Measurements from ENCODE around the gene UGP2. TPM values are rescaled to one million over a fixed set of nuclear protein-coding genes. Genes with fewer than 3 reads are reported as not detected.

UGP2 gene
- total RNA-seq, 1 donor from 2014 or later: 83.9 TPM

DNA sequence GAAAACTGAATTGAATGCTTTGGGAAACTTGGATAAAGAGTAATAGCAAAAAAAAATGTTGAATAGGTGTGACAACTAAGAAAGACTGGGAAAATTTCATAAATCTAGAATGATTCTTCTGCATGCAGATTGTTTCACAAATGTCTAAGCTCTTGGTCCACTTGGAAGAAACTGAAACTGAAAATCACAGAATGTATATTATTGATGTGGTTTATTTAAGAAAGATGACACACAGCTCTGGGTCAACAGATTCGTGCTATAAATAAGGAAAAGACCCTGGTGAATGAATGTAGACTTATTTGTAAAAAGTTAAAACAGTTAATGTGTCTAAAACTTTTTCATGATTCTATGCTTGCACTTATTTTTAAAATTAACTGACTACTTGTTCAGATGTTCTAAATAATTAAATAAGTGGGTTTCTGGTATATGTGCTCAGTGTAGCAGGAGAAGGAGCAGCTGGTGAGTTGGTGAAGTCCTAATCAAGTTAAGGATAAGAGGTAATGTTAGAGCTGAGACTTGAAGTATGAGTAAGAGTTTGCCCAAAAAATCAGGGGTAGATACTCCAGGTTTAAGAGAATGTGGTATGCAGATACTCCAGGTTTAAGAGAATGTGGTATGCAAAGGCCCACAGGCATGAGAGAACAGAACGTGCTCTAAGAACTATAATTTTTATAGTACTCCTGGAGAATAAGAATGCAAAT lies 24.5 kb downstream of the UGP2 start:
- DNase-seq: no peak

DNA sequence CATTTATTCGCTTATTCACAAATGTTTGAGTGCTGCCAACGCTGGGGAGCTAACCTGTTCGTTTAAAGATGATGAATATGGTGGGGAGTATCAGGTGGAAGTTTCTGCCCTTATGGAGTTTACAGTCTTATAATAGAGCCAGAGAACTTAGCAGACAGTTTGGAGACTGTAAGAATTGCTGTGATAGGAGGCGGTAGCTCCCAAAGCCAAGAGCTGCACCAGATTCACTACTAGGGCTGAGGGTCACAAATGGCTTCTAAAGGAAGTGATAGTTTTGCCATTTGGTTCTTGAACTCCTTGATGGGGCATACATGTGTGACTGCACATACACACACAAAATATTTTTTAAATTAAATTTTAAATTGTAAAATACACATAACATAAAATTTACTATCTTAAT lies 29.0 kb downstream of the UGP2 start:
- no peak for DNase-seq

DNA sequence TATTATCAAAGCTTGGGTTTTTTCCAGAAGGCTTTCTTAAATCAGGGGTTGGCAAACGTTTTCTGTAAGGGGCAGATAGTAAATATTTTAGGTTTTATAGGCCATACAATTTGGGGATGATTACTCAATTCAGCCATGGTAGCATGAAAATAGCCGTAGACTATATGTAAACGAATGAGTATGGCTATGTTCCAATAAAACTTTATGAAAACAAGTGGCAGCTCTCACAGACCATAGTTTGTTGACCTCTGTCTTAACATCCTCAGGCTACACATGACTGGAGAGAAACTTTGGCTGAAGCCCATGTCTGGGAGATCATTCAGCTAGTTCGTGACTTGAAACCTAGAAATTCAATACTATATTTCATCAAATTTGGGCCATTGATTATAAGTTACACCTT lies 30.2 kb downstream of the UGP2 start:
- no peak for DNase-seq

DNA sequence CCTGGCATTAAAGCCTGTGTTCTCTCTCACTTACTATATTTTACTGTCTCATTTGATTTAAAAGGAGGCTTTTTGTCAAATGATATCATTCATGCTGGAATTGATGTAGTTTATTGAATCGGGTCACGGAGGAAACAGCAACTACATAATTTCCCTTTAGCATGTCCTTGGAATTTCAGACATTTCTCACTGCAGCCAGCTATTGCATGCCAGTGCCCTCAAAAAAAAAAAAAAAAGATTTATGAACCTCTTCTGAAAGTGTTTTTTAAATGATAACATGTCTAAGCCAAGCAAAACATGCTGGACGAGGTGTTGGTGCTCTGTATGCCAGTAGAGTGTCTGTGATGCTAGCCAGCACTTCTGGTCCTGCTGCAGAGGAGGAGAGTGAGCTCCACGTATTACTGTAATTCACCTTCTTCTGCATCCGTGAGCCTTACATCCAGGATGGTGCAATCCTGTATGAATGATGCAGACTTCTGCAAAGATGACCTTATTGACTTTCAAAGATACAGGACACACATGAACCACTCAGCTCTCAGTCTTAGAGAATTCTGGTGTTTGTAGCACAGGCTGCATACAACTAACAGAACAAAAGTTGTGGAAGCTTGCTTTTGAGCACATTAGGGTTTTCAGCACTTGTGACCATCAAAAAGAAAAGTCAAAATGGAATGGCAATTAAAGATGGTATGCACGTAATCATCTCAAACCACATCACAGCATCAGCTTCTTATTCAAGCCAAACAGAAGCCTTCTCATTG lies 31.1 kb downstream of the UGP2 start:
- no peak for DNase-seq

DNA sequence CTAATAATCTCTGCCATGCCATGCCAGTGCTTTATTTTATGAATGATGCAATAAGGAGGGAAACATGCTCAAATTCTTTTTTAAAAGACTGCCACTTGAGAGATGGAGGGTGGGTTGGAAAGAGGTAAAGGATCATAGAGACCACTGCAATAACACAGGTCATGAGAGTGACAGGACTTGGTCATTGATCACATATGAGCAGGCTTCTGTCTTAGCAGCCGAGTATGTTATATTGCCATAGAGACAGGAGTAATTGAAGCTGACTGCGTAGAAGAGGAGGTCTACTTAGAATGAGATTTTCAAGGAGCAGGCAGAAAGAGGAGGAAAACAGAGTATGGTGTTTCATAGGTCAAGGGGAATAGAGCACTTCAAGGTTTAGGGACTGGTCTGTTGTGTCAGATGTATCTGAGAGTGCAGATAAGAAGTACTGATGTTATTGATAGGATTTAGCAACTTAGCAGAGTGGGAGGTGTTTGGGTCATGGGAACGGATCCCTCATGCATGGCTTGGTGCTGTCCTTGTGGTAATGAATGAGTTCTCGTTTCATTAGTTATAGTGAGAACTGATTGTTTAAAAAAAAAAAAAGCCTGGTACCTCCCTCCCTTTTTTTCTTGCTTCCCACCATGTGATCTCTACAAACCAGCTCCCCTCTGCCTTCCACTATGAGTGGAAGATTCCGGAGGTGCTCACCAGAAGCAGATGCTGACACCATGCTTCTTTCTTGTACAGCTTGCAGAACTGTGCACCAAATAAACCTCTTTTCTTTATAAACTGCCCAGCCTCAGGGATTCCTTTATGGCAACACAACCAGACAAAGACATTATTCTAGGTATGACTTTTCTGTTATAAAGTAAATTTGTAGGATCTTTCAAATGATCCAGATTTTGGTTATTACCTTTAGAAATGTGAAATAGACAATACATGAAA lies 32.8 kb downstream of the UGP2 start:
- DNase-seq: no peak

DNA sequence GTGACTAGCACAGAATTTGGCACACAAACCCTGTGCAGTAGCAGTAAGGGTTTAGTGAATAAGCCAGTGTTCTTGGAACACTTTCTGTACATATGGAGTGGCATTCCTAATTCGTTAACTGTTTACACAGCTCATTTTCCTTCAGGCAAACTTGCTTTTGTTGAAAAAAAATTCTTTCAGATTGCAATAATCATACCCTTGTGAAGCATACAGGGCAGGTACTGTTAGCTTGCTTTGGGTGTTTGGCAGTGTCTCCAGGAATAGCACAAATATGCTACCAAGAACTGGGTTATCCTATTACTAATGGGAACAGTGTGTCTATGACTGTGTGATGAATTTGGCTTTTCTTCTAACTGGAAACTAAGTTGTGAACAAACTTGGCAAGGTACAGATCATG lies 33.4 kb downstream of the UGP2 start:
- no peak for DNase-seq

DNA sequence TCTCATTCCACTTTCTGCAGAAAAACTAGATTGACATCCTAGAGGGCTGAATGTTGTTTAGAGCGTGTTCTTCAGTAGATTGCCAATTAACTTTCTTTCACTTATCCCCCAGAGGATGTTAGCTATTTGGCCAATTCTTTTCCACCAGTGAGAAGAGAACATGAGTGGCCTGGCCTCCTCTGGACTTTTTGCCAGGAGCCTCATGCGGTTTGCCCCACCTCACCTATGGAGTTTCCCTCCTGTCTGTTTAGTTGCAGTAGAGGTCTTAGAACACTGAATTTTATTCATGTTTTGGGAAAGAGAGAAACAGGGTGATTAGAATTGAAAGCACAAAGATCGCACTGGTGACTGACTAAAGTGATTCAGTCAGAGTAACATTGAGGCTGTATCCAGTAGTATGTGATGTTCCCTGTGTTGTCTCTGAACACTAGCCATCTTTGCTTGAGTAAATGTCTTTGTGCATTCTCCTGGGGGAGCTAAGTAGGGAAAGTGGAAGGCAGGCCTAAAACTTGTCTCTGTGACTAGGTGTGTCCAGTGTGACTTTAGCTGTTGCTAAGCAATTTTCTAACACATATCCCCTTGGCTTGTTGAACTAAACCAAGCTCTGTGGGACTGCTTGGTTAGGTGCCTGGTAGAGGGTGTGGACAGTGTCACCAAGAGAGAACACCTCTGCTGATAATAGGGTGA lies 34.0 kb downstream of the UGP2 start:
- DNase-seq: no peak

DNA sequence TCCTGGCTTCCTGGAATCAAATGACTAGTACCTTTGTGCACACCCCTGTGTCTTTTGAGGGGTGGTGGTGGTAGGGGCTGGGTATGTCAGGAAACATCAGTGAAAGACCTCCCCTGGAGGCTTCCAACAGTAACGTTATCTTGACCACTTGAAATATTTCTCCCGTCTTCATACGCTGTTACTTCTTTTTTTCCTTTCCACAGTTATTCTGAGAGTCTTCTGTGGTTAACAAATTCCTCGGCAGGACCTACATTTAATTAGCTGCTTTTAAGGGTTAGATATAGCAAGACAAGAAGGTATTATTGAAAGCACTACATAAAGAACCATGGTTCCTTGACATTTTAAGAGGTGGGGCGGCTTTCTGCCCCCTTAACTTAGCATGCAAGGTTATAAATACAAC lies 34.6 kb downstream of the UGP2 start:
- DNase-seq: no peak

DNA sequence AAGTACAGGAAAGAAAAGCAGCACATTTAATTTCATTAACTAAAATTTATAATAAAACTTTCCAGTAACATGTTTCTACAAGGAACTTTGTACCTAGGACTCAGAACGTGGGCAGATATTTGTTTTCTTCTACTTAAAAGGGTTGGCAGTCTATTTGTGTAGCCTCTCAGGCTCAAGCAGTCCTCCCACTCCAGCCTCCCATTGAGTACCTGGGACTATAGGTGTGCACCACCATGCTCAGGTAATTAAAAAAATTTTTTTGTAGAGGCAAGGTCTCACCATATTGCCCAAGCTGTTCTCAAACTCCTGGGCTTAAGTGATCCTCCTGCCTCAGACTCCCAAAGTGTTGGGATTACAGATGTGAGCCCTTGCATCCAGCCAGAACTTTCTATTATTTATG lies 36.8 kb downstream of the UGP2 start:
- no peak for DNase-seq

DNA sequence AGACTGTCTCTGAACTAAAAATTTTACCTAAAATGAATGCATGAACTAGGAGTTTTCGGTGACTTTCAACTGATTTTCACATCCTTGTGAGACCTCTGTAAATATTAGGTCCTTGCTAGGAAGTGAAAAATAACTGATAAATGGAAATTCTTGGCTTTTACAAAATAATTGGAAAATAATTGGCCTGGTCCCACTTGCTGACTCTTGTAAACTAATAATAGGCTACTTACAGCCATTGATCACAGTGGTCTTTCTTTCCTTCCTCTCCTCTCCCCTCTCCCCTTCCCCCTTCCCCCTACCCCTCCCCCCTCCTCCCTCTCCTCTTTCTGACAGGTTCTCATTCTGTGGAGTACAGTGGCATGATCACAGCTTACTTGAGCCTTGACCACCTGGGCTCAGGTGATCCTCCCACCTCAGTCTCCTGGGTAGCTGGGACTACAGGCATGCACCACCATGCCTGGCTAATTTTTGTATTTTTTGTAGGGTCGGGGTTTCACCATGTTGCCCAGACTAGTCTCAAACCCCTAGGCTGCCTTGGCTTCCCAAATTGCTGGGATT lies 38.3 kb downstream of the UGP2 start:
- DNase-seq: no peak

DNA sequence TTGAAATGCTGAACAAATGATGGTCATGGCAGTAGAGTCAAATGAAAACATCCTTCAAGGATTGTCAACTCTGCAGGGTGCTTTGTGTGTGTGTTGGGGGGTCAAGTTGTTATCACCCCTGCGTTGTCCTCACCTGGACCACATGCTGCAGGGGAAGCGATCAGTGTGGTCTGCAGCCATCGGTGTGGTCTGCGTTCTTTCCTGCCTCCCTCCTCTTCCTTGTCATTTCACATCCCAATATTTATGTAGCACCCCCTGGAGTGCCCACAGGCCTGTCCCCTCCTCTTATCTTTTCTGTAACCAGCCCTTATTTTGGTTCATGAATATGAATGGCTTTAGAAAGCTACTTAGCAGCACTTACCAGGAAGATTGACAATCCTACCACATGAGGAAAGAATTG lies 38.9 kb downstream of the UGP2 start:
- no peak for DNase-seq

DNA sequence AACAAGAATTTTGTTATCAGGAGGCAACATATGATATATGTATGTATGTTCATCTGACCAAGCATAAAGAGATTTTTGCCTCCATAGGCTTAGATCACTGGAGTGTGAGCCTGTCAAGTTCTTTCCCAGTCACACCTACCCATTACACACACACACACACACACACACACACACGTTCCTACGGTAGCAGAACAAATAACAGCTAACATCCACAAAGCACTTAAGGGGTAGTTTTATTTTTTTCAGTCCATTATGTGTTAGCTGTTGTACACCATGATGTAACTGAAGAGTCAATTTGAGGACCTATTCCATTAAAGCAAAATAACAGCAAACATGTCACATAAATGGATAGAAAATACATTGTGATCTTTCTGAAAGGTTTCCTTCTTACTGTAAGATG lies 39.5 kb downstream of the UGP2 start:
- no peak for DNase-seq

DNA sequence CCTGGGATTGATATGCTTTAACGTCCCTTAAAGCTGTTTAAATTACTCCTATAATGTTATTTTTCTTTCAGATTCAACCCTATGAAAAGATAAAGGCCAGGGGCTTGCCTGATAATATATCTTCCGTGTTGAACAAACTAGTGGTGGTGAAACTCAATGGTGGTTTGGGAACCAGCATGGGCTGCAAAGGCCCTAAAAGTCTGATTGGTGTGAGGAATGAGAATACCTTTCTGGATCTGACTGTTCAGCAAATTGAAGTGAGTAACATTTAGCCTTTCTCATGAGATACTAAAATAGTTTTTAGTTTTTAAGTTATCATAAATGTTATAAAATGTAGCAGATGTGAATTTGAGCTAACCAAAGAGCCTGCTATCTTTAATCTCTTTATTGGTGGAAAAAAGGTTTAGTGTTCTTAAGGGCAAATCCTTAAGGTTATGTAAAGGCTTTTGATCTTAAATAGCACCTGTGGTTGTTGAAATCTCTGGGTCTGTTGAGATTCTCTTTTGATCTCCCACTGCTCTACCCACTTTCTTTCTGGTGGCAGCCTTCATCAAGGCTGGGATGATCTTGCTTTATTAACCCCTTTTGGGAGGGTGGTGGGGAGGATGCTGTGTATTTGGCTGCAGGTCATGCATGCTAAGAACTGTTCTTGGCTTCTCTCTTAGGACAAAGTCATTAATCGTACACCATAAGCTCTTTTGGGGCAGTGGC lies 40.9 kb downstream of the UGP2 start:
- no peak for DNase-seq

DNA sequence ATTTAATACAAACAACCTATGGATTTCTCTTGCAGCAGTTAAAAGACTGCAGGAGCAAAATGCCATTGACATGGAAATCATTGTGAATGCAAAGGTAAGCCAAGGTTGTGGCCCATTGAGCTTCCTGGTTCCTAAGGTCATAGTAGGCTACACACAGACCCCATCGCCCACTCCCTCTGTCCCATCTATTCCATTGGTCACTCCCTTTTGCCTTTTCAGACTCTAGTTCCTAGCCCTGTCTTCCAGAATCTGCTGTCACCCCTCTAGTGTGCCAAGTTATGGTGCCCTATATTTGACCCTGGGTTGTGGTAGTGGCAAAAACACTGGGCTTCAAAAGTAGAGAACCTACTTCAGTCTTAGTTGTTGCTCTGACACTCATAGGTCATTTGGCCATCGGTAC lies 44.7 kb downstream of the UGP2 start:
- DNase-seq: no peak

DNA sequence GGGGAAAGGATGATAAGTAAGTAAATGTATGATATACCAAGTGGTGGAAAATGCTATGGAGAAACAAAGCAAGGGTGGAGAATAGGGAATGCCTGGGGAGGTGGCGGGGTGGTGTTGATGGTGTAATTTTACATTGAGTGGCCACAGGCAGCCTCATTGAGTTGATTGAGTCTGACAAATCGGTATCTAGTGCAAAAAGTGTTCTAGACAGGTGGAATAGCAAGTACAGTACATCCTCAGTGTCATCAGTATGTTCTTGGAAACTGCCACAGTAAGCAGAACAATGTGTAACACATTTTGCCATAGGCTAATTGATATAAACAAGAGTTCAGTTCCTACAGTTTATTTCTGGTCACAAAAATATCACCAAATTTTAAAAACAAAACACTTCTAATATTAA lies 46.4 kb downstream of the UGP2 start:
- no peak for DNase-seq

DNA sequence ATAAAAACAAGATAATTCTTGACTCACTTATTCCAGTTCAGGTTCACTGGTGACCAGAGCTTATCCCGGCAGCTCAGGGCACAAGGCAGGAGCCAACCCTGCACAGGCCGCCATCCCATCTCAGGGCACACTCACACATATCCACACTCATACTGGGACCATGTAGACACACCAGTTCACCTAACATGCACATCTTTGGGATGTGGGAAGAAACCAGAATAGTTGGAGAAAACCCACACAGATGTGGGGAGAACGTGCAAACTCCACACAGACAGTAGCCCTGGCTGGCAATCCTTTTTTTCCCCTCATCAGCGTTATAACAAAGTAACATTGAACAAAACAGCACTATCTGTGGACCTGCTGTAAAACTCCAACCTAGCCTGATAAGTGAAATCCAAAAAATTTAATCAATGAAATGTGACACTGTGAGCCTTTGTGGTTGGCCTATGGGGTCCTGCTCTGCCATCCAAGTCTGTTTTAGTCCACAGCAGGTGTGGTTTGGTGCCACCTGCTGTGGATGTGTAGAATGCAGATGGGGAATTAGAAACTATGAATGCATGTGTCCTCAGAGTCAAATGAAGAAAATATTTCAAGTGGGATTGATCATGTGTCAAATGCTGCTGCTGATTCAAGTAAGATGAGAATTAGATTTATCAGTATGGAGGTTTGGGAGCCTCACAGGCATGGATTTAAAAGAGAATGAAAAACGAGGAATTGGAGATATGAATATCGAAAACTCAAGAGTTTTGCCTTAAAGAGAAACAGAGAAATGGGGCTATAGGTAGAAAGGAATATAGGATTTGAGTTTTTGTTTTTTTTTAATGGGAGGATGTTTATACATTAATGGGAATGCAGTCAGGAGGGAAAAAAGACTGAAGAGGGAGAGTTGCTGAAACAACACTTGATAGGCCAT lies 47.0 kb downstream of the UGP2 start:
- peak; percentile 10 for DNase-seq

DNA sequence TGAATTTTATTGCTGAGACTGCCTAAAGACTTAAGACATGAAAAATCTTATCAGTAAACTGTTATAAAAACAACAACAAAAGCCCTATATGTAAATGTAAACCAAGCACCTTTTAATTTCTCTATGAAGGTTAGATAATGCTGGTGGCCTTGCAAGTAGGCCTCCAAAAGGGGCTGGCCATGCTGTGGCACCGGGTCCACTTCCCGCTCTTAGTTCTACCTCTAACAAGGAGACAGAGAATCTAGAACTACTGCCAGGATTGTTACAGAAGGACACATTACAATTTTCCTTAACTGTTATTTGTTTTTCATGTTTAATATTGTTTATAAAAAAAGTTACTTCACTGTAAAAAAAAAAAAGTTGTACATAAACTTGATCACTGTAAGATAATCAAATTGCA lies 49.0 kb downstream of the UGP2 start:
- DNase-seq: no peak

DNA sequence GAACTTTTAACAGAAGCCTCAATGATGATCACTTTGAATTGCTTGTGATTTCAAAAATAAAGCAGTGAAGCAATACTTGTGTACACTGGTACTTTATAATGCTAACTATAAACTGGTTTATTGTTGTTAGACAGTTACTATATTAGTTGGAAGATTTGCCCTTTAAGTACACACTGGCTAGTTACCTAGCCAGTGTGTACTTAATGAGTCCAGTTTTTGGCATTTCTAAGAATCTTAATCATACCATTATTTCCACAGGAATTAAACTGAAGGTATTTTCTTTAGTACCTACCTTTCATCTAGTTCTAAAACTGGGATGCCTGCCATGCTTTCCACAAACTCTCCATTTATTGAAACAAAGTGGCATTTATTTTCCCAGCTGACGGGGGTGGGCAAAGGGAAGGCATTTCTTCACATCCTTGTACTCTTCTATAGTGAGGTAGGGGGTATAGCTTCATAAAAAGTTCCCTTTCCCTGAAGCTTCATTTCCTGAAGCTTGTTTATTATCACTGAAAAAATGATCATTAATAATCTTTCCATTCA lies 49.9 kb downstream of the UGP2 start:
- DNase-seq: no peak

DNA sequence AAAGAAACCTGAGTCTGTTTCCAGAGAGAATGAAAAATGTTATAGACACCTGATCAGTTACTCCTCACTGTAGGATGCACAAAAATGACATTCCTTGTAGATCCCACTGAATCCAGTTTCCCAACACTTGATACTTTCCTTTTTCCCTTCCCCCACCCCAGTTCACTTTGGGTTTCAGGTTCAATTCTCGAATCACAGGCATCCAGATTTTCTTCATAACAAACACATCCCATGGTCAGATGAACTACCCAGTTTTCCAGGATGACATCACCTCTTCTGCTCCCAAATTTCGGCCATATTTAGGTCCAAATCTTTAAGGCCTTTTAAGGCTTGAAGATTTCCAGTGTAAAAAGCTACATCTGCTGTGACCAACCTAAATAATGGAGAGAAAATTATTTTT lies 51.5 kb downstream of the UGP2 start:
- DNase-seq: no peak

DNA sequence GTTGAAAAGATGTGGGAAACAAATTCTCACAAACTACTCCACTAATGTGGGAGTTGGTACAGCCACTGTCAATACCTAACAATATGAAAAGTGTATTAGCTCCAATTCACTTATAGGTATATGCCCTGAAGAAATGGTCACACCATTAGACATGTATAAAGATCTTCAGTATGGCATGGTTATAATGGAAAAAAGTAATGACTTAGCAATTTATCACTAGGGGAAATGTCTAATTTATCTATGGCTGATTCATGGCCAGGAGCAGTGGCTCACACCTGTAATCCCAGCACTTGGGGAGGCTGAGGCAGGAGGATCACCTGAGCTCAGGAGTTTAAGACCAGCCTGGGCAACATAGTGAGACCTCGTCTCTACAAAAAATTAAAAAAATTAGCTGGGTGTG lies 52.5 kb downstream of the UGP2 start:
- DNase-seq: no peak

Measured in occipital lobe (tissue), 2 donors.